HEK293 (cell line): ENCODE measurements around the gene COMMD6.
A peak's percentile ranks its signal among the peaks of the same experiment; 100 is the strongest.

ENCODE experiments used
- AEBP2 ChIP-seq: fragments of 450-650 bp; formaldehyde crosslinking; IDR thresholded peaks from 2 replicates; pipeline ENCODE4 v1.5.1; 2016; ENCODE audit warnings: missing biosample characterization, missing genetic modification characterization, borderline replicate concordance
- BCL11B ChIP-seq: fragments of 450-650 bp; formaldehyde crosslinking; IDR thresholded peaks from 2 replicates; pipeline ENCODE4 v1.5.1; 2016; ENCODE audit warnings: low read depth, missing biosample characterization, missing genetic modification characterization
- KLF9 ChIP-seq: fragments of 450-650 bp; formaldehyde crosslinking; IDR thresholded peaks from 2 replicates; pipeline ENCODE4 v1.5.1; 2016; ENCODE audit warnings: missing biosample characterization, missing genetic modification characterization, low read depth
- MYNN ChIP-seq: fragments of 450-650 bp; formaldehyde crosslinking; IDR thresholded peaks from 2 replicates; pipeline ENCODE4 v1.5.1; 2016; ENCODE audit warnings: missing biosample characterization, missing genetic modification characterization, borderline replicate concordance
- REST ChIP-seq: fragments of 450-650 bp; formaldehyde crosslinking; IDR thresholded peaks from 2 replicates; pipeline ENCODE4 v1.5.1; 2016; ENCODE audit warnings: missing biosample characterization, missing genetic modification characterization
- TRIM28 ChIP-seq: IDR thresholded peaks from 2 replicates; pipeline ENCODE4 v1.6.1; 2011; ENCODE audit warnings: low read length, control low read depth, borderline replicate concordance
- ZBTB1 ChIP-seq: fragments of 450-650 bp; formaldehyde crosslinking; IDR thresholded peaks from 2 replicates; pipeline ENCODE4 v1.5.1; 2016; ENCODE audit warnings: missing biosample characterization, missing genetic modification characterization
- ZBTB17 ChIP-seq: fragments of 450-650 bp; formaldehyde crosslinking; IDR thresholded peaks from 2 replicates; pipeline ENCODE4 v1.5.1; 2016; ENCODE audit warnings: missing biosample characterization, missing genetic modification characterization
- ZBTB6 ChIP-seq: fragments of 450-650 bp; formaldehyde crosslinking; IDR thresholded peaks from 2 replicates; pipeline ENCODE4 v1.5.1; 2017; ENCODE audit warnings: missing biosample characterization, missing genetic modification characterization
- ZNF146 ChIP-seq: fragments of 450-650 bp; formaldehyde crosslinking; IDR thresholded peaks from 2 replicates; pipeline ENCODE4 v1.5.1; 2016; ENCODE audit warnings: missing biosample characterization, missing genetic modification characterization
- ZNF19 ChIP-seq: fragments of 450-650 bp; formaldehyde crosslinking; IDR thresholded peaks from 2 replicates; pipeline ENCODE4; 2016; ENCODE audit warnings: missing biosample characterization, missing genetic modification characterization, low read depth
- ZNF211 ChIP-seq: fragments of 450-650 bp; formaldehyde crosslinking; IDR thresholded peaks from 2 replicates; pipeline ENCODE4 v1.5.1; 2016; ENCODE audit warnings: low read depth, missing biosample characterization, missing genetic modification characterization
- ZNF26 ChIP-seq: fragments of 450-650 bp; formaldehyde crosslinking; IDR thresholded peaks from 2 replicates; pipeline ENCODE4 v1.5.1; 2016; ENCODE audit warnings: missing biosample characterization, missing genetic modification characterization
- ZNF292 ChIP-seq: fragments of 450-650 bp; formaldehyde crosslinking; IDR thresholded peaks from 2 replicates; pipeline ENCODE4 v1.5.1; 2016; ENCODE audit warnings: low read depth, missing biosample characterization, missing genetic modification characterization, borderline replicate concordance
- ZNF311 ChIP-seq: fragments of 450-650 bp; formaldehyde crosslinking; IDR thresholded peaks from 2 replicates; pipeline ENCODE4 v1.5.1; 2017; ENCODE audit warnings: missing biosample characterization, missing genetic modification characterization, borderline replicate concordance
- ZNF354C ChIP-seq: fragments of 450-650 bp; formaldehyde crosslinking; IDR thresholded peaks from 2 replicates; pipeline ENCODE4 v1.5.1; 2016; ENCODE audit warnings: missing biosample characterization, missing genetic modification characterization, low read depth, borderline replicate concordance
- ZNF394 ChIP-seq: fragments of 450-650 bp; formaldehyde crosslinking; IDR thresholded peaks from 2 replicates; pipeline ENCODE4 v1.5.1; 2016; ENCODE audit warnings: missing biosample characterization, missing genetic modification characterization, mild to moderate bottlenecking, moderate library complexity, borderline replicate concordance
- ZNF48 ChIP-seq: fragments of 450-650 bp; formaldehyde crosslinking; IDR thresholded peaks from 2 replicates; pipeline ENCODE4 v1.5.1; 2016; ENCODE audit warnings: missing biosample characterization, missing genetic modification characterization
- ZNF510 ChIP-seq: fragments of 450-650 bp; formaldehyde crosslinking; IDR thresholded peaks from 2 replicates; pipeline ENCODE4 v1.5.1; 2018; ENCODE audit warnings: mild to moderate bottlenecking, missing genetic modification characterization, missing biosample characterization; ENCODE audit not compliant: insufficient replicate concordance
- ZNF518A ChIP-seq: fragments of 450-650 bp; formaldehyde crosslinking; conservative IDR thresholded peaks from 2 replicates; pipeline ENCODE4 v1.5.1; 2016; ENCODE audit warnings: low read depth, missing biosample characterization, missing genetic modification characterization
- ZNF707 ChIP-seq: fragments of 450-650 bp; formaldehyde crosslinking; IDR thresholded peaks from 2 replicates; pipeline ENCODE4 v1.5.1; 2016; ENCODE audit warnings: missing biosample characterization, missing genetic modification characterization
- ZNF747 ChIP-seq: fragments of 450-650 bp; formaldehyde crosslinking; IDR thresholded peaks from 2 replicates; pipeline ENCODE4 v1.5.1; 2016; ENCODE audit warnings: missing biosample characterization, missing genetic modification characterization
- ZSCAN16 ChIP-seq: fragments of 450-650 bp; formaldehyde crosslinking; IDR thresholded peaks from 2 replicates; pipeline ENCODE4 v1.5.1; 2016; ENCODE audit warnings: missing biosample characterization, missing genetic modification characterization
- ZSCAN18 ChIP-seq: fragments of 450-650 bp; formaldehyde crosslinking; IDR thresholded peaks from 2 replicates; pipeline ENCODE4 v1.5.1; 2016; ENCODE audit warnings: missing biosample characterization, missing genetic modification characterization
- ZSCAN23 ChIP-seq: fragments of 450-650 bp; formaldehyde crosslinking; IDR thresholded peaks from 2 replicates; pipeline ENCODE4 v1.5.1; 2016; ENCODE audit warnings: missing biosample characterization, missing genetic modification characterization
- ZXDB ChIP-seq: fragments of 450-650 bp; formaldehyde crosslinking; IDR thresholded peaks from 2 replicates; pipeline ENCODE4 v1.5.1; 2016; ENCODE audit warnings: missing biosample characterization, missing genetic modification characterization

The COMMD6 gene

GRCh38 chr13:75480671-75481175 is 56.9 kb downstream of the COMMD6 start (continued):
- TF ChIP-seq ZNF510: no peak
- no peak for TF ChIP-seq ZNF311 (tag by site-specific recombination)
- no peak for TF ChIP-seq ZNF292 (tag by site-specific recombination)
- TF ChIP-seq ZNF211 (tag by site-specific recombination): no peak
- TF ChIP-seq ZXDB: peak; percentile 78; the same call in 1 of the 2 replicates
- TF ChIP-seq ZNF707: no peak
- no peak for TF ChIP-seq ZNF354C (tag by site-specific recombination)
- no peak for TF ChIP-seq ZNF19 (tag by site-specific recombination)
- peak; percentile 18; the same call in 1 of the 2 replicates for TF ChIP-seq REST (tag by site-specific recombination)
- no peak for TF ChIP-seq ZNF747
- TF ChIP-seq ZNF26 (tag by site-specific recombination): no peak
- TF ChIP-seq ZNF518A (tag by site-specific recombination): no peak
- TF ChIP-seq TRIM28: no peak
- TF ChIP-seq ZSCAN16 (tag by site-specific recombination): 0 out of 2 replicates have a peak, but pooled peaks have one; percentile 64
- TF ChIP-seq ZNF394 (tag by site-specific recombination): peak; percentile 70; the same call in 1 of the 2 replicates
- no peak for TF ChIP-seq ZNF48
- 0 out of 2 replicates have a peak, but pooled peaks have one; percentile 21 for TF ChIP-seq ZSCAN23 (tag by site-specific recombination)
- TF ChIP-seq ZBTB6 (tag by site-specific recombination): peak; percentile 97
- TF ChIP-seq KLF9 (tag by site-specific recombination): peak; percentile 88
- TF ChIP-seq MYNN: peak; percentile 73; the same call in 1 of the 2 replicates
- peak; percentile 83 for TF ChIP-seq ZBTB17 (tag by site-specific recombination)
- no peak for TF ChIP-seq AEBP2 (tag by site-specific recombination)
- TF ChIP-seq ZNF146 (tag by site-specific recombination): no peak
- TF ChIP-seq BCL11B (tag by site-specific recombination): peak; percentile 93
- no peak for TF ChIP-seq ZSCAN18 (tag by site-specific recombination)
- no peak for TF ChIP-seq ZBTB1 (tag by site-specific recombination)
